ENCODE data around the gene FSTL3.

FSTL3 gene

GRCh38 chr19:645912-646778, 30.0 kb upstream of the FSTL3 start:
- no peak for DNase-seq

GRCh38 chr19:646779-647565, 29.2 kb upstream of the FSTL3 start:
- no peak for DNase-seq

- no peak for DNase-seq
Observed at GRCh38 chr19:647566-648284, 28.5 kb upstream of the FSTL3 start.

- no peak for DNase-seq
Observed at GRCh38 chr19:648305-648704, 27.9 kb upstream of the FSTL3 start.

GRCh38 chr19:648904-649801, 27.0 kb upstream of the FSTL3 start:
- no peak for DNase-seq

- DNase-seq = no peak
Observed at GRCh38 chr19:650121-650520, 26.1 kb upstream of the FSTL3 start.

- DNase-seq = no peak
Observed at GRCh38 chr19:651114-651818, 24.9 kb upstream of the FSTL3 start.

GRCh38 chr19:651991-652390, 24.2 kb upstream of the FSTL3 start:
- no peak for DNase-seq

GRCh38 chr19:652467-653389, 23.5 kb upstream of the FSTL3 start:
- DNase-seq = no peak

- no peak for DNase-seq
Observed at GRCh38 chr19:653425-653824, 22.8 kb upstream of the FSTL3 start.

- no peak for DNase-seq
Observed at GRCh38 chr19:655691-656090, 20.5 kb upstream of the FSTL3 start.

GRCh38 chr19:656751-657559, 19.2 kb upstream of the FSTL3 start:
- DNase-seq = no peak

GRCh38 chr19:657611-658010, 18.6 kb upstream of the FSTL3 start:
- no peak for DNase-seq

GRCh38 chr19:658059-658839, 17.9 kb upstream of the FSTL3 start:
- DNase-seq = no peak

- DNase-seq = no peak
Observed at GRCh38 chr19:658916-659839, 17.0 kb upstream of the FSTL3 start.

- DNase-seq = no peak
Observed at GRCh38 chr19:660793-661426, 15.3 kb upstream of the FSTL3 start.

Data from NCI-H2171 treated with DMSO at 0.1 percent for 48 hours (cell line).